GM18498 (cell line): ENCODE data around the gene EXD1.
"Not testable (repeated sequence)": the region's sequence is repeated elsewhere in the genome, so short reads cannot be mapped to it uniquely, and the experiment has no call there.

Source experiments
- ATAC-seq: cut with Tn5 transposase; IDR thresholded peaks from one replicate; pipeline ENCODE4 v1.9.1; 2021; ENCODE audit warnings: mild to moderate bottlenecking, moderate library complexity; ENCODE audit not compliant: unreplicated experiment

The EXD1 gene, protein sequence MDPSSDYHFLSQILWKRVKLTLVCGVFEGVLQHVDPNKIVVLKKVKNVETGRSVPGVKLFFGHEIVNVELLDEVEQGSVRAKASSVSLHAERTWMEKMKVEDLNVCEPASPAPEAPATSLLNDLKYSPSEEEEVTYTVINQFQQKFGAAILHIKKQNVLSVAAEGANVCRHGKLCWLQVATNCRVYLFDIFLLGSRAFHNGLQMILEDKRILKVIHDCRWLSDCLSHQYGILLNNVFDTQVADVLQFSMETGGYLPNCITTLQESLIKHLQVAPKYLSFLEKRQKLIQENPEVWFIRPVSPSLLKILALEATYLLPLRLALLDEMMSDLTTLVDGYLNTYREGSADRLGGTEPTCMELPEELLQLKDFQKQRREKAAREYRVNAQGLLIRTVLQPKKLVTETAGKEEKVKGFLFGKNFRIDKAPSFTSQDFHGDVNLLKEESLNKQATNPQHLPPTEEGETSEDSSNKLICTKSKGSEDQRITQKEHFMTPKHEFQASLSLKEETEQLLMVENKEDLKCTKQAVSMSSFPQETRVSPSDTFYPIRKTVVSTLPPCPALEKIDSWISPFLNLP

DNA sequence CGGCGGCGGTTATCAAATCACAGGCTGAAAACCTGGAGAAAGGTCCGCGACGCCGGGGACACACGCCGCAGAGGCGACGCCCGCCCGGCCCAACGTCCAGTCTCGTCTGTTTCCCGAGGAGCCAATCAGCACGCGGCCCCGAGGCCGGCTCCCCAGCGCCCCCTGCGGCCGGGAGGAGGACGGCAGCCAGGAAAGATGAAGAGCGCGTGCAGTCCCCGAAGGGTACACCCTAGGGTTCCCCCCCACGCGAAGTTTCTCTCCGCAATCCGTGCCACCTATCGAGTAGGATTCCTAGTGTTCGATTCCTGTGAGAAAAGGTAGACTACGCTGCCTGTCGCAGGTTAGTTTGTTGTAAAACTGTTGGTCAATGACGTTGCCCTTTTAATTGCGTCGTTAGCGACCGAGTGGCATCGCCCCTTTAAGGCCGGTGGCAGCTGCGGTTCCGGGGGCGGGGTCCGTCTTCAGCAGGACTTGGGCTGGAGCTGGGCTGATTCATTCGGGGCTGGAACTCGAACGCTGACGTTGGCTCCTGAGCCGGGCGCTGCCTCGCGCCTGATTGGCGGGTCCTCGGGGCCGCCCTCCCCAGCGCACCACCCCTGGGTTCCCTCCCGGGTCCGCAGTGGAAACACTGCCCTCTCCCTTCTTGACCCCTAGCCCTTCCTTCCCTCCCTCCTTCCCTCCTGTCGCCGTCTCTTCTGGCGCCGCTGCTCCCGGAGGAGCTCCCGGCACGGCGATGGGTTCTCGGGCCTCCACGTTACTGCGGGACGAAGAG lies at the start of gene EXD1, which contains the start of gene CHP1:
TSS of gene EXD1 (minus strand) at position 108 of the 772 bp plus-strand sequence. CDS start 4,182 bp downstream, outside the sequence.
TSS of gene CHP1 (plus strand) at position 619 of the 772 bp plus-strand sequence. CDS start at position 734, 115 bp downstream.
- ATAC-seq: peak; percentile 96

DNA sequence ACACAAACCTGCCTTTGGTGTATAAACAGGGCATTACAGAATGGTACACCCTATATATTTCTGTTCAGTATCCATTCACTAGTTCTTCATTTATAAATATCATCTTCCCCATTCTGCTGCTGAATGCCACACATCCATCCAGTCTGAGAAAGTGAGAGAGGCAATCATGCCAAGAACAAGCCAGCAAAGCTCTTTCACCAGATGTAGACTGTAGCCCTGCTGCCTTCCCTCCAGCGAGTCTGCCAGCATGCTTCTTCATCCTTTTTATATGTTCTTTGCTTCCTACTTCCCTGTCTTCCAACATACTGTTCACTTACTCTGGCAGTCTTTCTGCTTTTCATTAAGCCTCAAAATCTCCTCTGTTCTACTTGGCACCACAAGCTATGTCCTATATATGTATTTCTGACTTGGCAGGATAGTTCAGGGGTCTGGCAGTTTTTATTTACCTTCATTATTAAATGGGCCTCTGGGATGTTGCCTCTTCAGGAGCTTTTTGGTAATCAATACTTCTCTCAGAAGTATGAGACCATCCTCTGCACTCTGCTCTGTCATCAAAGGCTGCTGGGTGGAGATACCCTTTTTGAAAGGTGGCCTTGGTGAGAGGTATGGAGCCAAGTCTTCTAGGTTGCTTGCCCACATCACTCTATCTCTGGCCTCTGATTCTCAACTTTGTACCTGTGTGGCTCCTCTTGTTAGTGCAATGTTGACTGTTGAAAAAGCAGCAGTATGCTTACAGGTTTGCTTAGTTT lies 49.2 kb upstream of the EXD1 start:
- ATAC-seq: no peak

DNA sequence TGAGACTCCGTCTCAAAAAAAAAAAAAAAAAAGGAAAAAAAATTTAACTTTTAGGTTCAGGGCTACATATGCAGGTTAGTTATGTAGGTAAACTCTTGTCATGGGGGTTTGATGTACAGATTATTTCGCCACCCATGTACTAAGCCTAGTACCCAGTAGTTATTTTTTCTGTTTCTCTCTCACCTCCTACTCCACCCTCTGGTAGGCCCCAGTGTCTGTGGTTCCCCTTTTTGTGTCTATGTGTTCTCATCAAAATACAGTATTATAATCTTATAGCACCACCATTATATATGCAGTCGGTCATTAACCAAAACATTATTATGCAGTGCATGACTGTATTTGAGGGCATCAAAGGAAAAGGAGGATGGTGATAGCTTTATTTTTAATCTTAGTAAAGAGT lies 47.8 kb upstream of the EXD1 start:
- ATAC-seq: no peak

DNA sequence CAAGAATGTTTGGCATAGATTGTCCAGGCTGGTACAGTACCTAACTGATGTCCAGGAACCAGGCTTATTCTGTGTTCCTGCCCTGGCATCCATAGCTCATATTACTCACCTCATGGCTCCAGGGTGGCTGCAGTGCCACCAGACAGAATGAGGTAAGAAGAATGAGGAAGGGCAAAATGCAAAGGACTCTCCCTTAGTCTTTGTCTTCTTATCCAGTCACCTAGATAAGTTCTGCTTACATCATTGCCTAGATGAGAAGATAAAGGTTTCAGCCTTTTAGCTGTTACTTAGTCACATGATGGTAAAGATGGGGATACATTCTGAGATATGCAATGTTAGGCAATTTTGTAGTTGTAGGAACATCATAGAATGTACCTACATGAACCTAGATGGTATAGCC lies 46.3 kb upstream of the EXD1 start:
- ATAC-seq: no peak

DNA sequence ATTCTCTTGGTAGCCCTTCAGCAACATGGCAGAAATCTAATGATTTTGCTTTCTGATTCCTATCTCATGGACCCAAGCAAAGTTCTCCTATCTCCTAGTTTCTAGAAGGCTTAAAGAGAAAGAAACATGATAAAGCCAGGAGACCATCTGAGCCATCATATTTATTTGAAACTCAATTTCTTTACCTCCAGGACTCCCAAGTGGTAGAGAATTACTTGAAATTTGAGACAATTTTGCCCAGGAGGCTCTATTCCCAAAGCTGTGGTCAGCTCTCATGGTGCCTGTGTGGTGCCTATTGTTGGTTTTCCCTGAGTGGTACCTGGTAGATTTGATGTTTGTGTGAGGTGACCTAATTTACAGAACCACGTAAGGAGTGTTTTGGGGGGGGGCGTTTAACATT lies 39.3 kb upstream of the EXD1 start:
- no peak for ATAC-seq

DNA sequence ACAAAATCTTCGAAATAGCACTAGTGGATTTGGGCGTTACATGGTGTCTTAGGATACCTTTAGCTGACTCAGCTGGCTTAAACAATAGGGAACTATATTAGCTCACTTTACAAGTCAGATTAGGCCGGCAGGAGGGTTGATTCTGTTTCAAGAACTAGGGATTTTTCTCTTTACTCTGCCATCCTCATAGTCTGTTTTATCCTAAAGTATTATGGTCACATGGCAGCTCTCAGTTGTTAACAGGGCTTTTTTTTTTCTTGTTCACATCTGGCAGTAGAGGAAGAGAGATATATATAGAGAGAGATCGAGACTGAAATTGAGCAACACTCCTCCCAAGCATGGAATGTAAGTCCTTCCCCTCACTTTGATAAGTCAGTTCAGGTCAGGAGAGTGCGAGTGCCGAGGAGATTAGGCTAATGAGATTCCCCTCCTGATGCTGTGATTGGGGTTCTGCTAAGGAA lies 33.4 kb upstream of the EXD1 start:
- ATAC-seq: no peak

DNA sequence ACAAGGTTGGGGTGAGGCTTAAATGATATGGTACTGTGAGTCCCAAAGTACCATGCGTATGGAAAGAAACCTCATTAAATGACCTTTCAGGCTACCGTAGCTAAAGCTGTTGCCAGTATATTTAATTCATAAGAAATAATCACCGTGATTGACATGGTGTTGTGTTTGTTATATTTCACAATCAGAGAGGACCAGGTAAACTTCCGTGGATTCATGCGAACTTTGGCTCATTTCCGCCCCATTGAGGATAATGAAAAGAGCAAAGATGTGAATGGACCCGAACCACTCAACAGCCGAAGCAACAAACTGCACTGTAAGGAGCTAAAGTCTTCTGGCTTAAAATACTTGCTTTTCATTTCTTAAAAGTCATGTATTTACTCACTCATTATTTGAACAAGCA lies 32.0 kb upstream of the EXD1 start:
- ATAC-seq: no peak

DNA sequence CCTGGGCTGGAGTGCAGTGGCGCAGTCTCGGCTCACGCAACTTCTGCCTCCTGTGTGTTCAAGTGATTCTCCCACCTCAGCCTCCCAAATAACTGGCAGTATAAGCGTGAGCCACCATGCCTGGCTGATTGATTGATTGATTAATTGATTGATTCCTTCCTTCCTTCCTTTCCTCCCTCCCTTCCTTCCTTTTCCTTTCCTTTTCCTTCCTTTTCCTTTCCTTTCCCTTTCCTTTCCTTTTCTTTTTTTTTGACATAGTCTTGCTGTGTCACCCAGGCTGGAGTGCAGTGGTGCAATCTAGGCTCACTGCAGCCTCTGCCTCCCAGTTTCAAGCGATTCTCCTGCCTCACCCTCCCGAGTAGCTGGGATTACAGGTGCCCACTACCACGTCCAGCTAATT lies 30.4 kb upstream of the EXD1 start:
- not testable (repeated sequence) for ATAC-seq

DNA sequence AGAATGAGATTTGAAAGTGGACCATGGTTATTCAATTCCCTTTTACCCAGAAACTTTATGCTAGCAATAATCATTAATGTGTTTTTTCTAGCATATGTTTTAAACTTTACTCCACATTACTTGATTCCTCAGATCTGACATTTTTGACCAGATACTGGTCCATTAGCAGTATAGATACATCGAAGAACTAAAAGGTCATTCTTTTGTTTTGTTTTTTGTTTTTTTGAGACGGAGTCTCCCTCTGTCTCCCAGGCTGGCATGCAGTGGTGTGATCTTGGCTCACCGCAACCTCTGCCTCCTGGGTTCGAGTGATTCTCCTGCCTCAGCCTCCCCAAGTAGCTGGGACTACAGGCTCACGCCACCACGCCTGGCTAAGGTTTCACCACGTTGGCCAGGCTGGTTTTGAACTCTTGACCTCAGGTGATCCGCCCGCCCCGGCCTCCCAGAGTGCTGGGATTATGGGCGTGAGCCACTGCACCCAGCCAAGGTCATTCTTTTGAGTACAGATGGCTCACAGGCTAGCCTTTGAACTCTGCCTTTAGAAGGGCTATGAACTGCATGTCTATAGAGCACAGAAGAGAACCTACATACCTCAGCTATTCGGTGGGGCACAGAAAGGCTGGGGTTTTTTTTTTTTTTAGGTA lies 29.1 kb upstream of the EXD1 start:
- no peak for ATAC-seq

DNA sequence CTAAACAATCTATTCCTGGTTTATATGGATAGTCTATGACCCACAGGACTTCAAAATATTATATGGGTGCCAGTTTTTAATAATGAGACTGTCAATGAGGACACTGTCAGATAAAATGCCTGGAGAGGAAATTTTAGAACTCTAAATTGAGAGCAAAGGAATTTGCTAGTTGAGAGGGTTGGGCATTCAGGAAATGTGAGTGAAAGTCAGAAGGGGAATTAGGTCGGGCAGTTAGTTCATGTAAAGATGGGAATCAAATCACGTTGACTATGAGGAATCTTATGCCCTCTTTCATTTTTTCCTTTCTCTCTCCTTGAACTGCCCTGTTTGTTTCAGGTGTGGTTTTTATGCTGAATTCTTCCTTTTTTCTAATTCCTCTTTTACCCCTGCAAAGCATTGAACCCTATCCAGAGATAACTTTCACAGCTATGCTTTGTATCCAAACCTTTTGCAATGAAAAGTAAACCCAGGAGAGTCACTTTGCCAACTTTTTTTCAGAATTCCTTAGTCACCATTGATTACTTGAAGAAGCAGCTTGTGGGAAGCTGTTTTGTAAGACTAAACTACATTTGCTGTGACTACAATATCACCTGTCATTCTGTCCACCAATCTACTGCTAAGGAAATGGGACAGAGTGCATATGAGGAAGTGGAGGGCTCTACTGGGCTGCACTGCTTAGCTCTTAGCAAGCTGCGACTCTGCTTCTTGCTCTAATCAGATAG lies 28.4 kb upstream of the EXD1 start:
- ATAC-seq: no peak

DNA sequence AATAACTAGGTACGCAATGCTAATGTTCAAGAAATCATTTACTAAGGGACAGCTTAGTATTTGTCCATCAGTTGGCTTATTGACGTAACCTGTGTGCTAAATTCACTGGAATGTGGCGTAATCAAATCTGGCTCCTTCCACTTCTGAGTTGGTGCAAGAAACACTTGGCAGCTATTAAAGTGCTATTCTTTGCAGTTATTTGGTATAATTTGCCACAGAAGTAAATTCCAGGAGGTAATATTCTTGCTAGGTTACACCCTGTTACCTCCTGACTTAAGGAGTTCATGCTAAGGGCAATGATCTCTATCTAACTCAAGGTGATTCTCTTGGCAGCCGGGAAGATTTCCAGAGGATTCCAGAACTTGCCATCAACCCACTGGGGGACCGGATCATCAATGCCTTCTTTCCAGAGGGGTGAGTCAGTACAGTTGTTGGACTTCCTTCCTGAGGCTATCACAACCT lies 26.1 kb upstream of the EXD1 start:
- ATAC-seq: no peak

DNA sequence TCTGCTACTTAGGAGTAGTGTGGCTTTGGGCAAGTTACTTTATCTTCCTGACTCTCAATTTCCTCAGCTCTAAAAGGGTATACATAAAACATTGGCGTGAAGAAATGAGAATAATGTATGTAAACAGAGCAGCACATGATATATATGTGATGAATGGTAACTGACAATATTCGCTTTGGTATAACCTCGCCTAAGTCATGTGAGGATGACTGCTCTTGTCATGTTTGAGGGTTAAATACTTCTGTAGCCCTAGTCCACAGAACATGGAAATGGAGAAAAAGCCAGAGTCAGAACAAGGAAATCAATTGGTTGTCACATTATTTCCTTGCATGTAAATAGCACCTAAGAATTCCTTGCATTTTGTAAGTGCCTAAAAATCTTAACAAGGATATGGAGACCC lies 25.5 kb upstream of the EXD1 start:
- ATAC-seq: no peak

DNA sequence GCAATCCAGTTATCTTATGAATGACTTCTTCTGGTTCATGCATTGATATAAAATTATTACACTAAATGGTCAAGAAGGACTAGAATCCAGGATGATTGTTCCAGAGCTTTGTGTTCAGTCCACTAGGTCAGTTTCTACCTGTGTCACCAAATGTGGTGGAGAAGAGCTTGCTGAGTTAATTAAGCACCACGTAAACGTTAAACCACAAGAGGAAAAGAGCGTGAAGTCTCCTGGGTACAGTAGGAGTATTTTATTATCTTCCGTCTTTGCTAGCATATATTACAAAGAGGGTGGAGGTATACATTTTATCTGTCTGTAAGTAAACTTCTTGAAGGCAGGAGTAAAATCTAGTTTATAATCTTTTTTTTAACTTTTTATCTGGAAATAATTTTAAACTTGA lies 24.0 kb upstream of the EXD1 start:
- ATAC-seq: no peak

DNA sequence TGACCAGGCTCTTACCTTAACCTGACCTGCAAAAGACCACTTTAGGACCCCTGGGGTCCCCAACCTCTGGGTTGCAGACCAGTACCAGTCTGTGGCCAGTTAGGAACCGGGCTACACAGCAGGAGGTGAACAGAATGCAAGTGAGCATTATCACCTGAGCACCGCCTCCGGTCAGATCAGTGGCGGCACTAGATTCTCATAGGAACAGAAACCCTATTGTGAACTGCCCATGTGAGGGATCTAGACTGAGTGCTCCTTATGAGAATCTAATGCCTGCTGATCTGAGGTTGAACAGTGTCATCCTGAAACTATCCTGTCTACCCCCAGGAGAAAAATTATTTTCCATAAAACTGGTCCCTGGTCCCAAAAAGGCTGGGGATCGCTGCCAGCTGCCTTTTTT lies 20.9 kb upstream of the EXD1 start:
- ATAC-seq: no peak

DNA sequence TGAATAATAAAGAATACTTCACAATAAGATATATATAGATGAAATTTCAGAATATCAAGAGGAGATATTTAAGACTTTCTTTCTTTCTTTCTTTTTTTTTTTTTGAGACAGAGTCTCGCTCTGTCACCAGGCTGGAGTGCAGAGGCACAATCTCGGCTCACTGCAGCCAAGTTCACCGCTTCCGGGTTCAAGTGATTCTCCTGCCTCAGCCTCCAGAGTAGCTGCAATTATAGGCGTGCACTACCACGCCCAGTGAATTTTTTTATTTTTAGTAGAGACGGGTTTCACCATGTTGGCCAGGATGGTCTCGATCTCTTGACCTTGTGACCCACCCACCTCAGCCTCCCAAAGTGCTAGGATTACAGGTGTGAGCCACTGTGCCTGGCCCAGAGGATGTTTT lies 20.2 kb upstream of the EXD1 start:
- ATAC-seq: not testable (repeated sequence)

DNA sequence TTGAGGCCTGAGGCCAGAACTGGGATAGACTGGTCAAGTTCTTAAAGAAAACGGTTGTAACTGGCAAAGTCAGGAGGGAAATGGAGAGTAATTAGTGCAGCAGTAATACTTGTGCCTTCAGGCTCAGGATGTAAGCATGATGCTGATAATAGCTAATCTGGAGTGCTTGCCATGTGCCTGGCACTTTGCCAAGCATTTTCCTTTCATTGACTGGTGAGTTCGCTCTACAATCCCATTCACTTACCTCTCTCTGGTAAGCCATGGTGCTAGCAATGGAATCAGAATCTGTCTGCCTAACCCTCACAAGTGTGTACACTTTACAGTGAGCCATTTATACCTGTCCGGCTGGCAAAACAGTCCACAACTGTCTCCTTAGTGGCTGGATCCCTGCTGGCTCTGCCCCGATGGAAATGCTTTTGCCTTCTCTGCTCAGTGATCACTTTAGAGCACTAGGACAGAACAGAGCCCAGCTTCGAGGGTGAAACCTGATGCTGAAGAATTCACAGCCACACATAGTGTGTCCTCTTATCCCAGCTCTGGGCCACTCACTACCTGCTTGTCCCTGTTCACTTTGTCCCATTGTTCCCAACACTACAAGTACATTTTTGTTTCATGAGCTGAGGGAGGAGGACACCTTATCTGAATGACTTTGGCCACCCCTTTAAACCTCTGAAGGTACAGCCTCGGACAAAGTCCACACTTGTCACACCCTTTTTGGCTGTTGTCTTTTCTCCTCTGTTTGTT lies 10.8 kb upstream of the EXD1 start:
- ATAC-seq: no peak

DNA sequence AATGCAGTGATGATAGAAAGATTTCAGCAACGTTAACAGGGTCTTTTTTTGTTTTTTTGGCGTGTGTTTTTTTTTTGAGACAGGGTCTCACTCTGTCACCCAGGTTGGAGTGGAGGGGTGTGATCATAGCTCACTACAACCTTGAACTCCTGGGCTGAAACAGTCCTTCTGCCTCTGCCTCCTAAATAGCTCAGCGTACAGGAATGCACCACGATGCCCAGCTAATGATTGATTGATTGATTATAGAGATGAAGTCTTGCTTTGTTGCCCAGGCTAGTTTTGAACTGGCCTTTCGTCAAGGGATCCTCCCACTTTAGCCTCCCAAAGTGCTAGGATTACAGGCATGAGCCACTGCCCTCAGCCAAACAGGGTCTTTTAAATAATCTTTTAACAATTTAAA lies 7.5 kb upstream of the EXD1 start:
- ATAC-seq: no peak

DNA sequence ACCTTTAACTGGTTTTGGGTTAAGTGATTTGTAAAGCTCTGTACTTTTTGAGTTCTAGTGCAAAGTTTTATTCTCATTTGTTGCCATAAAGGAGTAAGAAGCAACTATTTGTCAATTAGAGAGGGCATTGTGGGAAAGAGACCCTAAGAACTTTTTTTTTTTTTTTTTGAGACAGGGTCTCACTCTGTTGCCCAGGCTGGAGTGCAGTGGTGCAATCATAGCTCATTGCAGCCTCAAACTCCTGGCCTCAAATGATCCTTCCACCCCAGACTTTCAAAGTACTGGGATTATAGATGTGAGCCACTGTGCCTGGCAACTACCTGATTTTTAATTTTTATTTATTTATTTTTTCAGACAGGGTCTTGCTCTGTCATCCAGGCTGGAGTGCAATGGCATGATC lies 5.4 kb upstream of the EXD1 start:
- ATAC-seq: no peak

DNA sequence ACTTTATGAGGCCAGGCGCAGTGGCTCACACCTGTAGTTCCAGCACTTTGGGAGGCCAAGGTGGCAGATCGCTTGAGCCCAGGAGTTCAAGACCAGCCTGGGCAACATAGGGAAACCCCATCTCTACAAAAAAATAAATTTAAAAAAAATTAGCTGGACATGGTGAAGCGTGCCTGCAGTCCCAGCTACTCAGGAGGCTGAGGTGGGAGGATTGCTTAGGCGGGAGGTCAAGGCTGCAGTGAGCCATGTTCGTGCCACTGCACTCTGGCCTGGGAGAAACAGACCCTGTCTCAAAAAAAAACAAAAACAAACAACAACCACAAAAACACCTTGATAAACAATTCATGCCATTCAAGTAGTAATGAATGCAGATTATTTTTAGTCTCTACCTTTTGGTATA lies 4.7 kb upstream of the EXD1 start:
- ATAC-seq: not testable (repeated sequence)
